Activated CD8-positive, alpha-beta T cell treated with anti-CD3 and anti-CD28 coated beads for 36 hours (primary cell): ENCODE measurements around the gene EIPR1. TPM values are rescaled to one million over a fixed set of nuclear protein-coding genes. Genes with fewer than 3 reads are reported as not detected.

ENCODE experiments used
- ATAC-seq: fragments of 200-7000 bp; cut with Tn5 transposase; one replicate; pipeline ENCODE4 v1.10.0; 2021; ENCODE audit warnings: mild to moderate bottlenecking, moderate library complexity
- CTCF ChIA-PET: fragments of 350-600 bp; sonication (Branson Sonifier 250); formaldehyde crosslinking; loops from one replicate; lab custom pipeline; 2021; ENCODE audit warnings: antibody characterized with exemption; lab: Charles Lee
- POLR2A ChIA-PET: fragments of 350-600 bp; sonication (Branson Sonifier 250); formaldehyde crosslinking; loops from one replicate; lab custom pipeline; 2021; ENCODE audit warnings: antibody characterized with exemption; lab: Charles Lee
- DNase-seq: peaks from one replicate; pipeline ENCODE4 v3.0.0-alpha.2; 2020
- H3K27ac Mint-ChIP-seq: one replicate; pipeline ENCODE4 v1.8.0; 2021; ENCODE audit warnings: mild to moderate bottlenecking, mixed read lengths
- H3K27me3 Mint-ChIP-seq: one replicate; pipeline ENCODE4 v1.8.0; 2021; ENCODE audit warnings: mixed read lengths
- H3K36me3 Mint-ChIP-seq: one replicate; pipeline ENCODE4 v1.8.0; 2021; ENCODE audit warnings: low read depth, mixed read lengths
- H3K4me1 Mint-ChIP-seq: one replicate; pipeline ENCODE4 v1.8.0; 2021; ENCODE audit warnings: low read depth, mixed read lengths
- H3K4me3 Mint-ChIP-seq: one replicate; pipeline ENCODE4 v1.8.0; 2021; ENCODE audit warnings: mild to moderate bottlenecking, moderate library complexity, mixed read lengths
- H3K9me3 Mint-ChIP-seq: one replicate; pipeline ENCODE4 v1.8.0; 2021; ENCODE audit warnings: mixed read lengths
- CTCF ChIP-seq: fragments of 200-600 bp; IDR thresholded peaks from one replicate; pipeline ENCODE4 v1.8.0; 2022; ENCODE audit warnings: antibody characterized with exemption, mild to moderate bottlenecking
- intact Hi-C: fragments of 100-400 bp; cut with micrococcal nuclease; formaldehyde crosslinking; loops from one replicate; pipeline ENCODE4 v1.10.0; 2022
- total RNA-seq, 2 experiments: library from RNA; stranded (reverse); gene quantifications; one replicate each; pipeline ENCODE4 v1.2.3, GENCODE V29; 2021

EIPR1 gene
- total RNA-seq, 2 experiments from 2014 or later = 38.4 to 39.1 TPM

GRCh38 chr2:3262437-3263388 is 114.9 kb downstream of the EIPR1 start:
- H3K9me3 Mint-ChIP-seq = no peaks in the 10 kb centered on the region
- H3K4me3 Mint-ChIP-seq = no peak overlapping the region
- ATAC-seq (no peak), DNase-seq (no peak)
- CTCF ChIA-PET = no interaction called here
- no peak overlapping the region for H3K27ac Mint-ChIP-seq
- POLR2A ChIA-PET = no interaction called here
- intact Hi-C loops = no loop called here
- peaks cover 11% of the 10 kb centered on the region for H3K4me1 Mint-ChIP-seq
- peaks cover 7% of the 10 kb centered on the region for H3K36me3 Mint-ChIP-seq
- no peaks in the 10 kb centered on the region for H3K27me3 Mint-ChIP-seq
- no peak for TF ChIP-seq CTCF

GRCh38 chr2:3261511-3261910 is 116.1 kb downstream of the EIPR1 start:
- Mint-ChIP-seq H3K27me3 (no peaks in the 10 kb centered on the region), H3K9me3 (no peaks in the 10 kb centered on the region), H3K27ac (no peak overlapping the region), H3K4me3 (no peak overlapping the region), H3K36me3 (peaks cover 8% of the 10 kb centered on the region), H3K4me1 (peaks cover 11% of the 10 kb centered on the region)
- ChIA-PET POLR2A (no interaction called here), CTCF (no interaction called here)
- TF ChIP-seq CTCF = no peak
- no peak for DNase-seq
- intact Hi-C loops = no loop called here
- ATAC-seq = no peak

DNA sequence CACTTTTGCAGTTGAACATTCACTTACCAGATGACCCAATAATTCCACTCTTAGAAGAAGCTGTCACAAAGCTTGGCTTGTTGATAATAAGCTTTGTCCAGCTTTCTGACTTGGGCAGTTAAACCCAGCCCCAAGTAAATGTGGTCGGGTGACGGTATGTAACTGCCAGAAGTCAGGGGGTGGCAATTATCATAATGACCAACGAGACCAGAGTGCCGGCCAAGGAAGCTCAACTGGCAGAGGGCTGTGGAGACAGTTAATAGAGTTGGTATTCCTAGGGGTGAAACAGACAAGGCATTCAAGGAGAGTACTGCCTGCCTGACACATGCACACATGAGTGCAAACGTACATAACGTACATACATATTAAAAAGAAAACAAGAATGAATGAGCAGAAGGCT is 116.7 kb downstream of the EIPR1 start:
- POLR2A ChIA-PET = no interaction called here
- DNase-seq = no peak
- Mint-ChIP-seq H3K4me3 (no peak overlapping the region), H3K9me3 (no peaks in the 10 kb centered on the region), H3K4me1 (peaks cover 11% of the 10 kb centered on the region), H3K27me3 (no peaks in the 10 kb centered on the region), H3K36me3 (peaks cover 11% of the 10 kb centered on the region), H3K27ac (no peak overlapping the region)
- CTCF ChIA-PET = no interaction called here
- no peak for TF ChIP-seq CTCF
- intact Hi-C loops = no loop called here
- no peak for ATAC-seq

DNA sequence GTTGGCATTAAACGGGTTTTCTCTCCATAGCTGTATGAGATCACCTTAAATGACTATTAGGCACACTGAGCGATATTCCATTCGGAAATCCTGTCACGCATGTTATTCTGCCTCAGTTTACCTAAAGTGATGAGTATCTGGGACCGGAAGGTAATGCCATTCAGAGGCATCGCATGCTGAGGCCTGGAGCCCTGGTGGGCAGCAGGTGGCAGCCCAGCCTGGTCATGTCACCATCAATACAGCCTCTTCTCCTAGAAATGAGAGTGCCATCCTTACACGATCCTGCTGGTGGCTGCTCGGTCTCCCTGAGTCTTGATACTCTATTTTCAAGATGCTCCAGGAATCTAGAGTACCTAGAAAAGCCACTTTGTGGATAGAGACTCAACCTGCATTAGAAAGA is 119.8 kb downstream of the EIPR1 start:
- no peak for ATAC-seq
- intact Hi-C loops = no loop called here
- no peak for DNase-seq
- Mint-ChIP-seq H3K4me3 (no peak overlapping the region), H3K9me3 (no peaks in the 10 kb centered on the region), H3K27ac (no peak overlapping the region), H3K27me3 (no peaks in the 10 kb centered on the region), H3K4me1 (peaks cover 11% of the 10 kb centered on the region), H3K36me3 (peaks cover 26% of the 10 kb centered on the region)
- TF ChIP-seq CTCF = no peak
- POLR2A ChIA-PET = no interaction called here
- CTCF ChIA-PET = no interaction called here

DNA sequence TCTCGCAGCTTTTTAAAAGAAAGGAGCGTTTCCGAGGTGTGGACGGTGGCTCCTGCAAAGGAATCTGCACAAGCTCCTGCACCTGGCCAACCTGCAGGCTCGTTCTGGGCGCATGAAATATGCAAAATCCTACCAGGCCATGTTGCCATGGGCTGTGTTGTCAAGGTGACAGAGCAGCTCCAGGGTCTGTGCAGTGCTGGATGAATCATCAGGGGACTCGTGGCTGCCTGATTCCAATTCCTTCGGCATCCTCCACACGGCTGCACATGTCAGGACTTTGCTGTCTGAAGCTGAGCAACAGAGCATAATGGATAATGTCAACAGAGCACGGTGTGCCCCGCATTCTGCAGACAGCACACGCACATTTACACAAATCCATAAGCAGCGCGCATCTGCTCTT is 120.5 kb downstream of the EIPR1 start:
- ATAC-seq (no peak), DNase-seq (no peak)
- Mint-ChIP-seq H3K9me3 (no peaks in the 10 kb centered on the region), H3K27ac (no peak overlapping the region), H3K27me3 (no peaks in the 10 kb centered on the region), H3K36me3 (peaks cover 29% of the 10 kb centered on the region), H3K4me1 (peaks cover 11% of the 10 kb centered on the region), H3K4me3 (no peak overlapping the region)
- intact Hi-C loops = no loop called here
- CTCF ChIA-PET = no interaction called here
- no peak for TF ChIP-seq CTCF
- POLR2A ChIA-PET = no interaction called here
